Suprapubic skin (tissue), 3 donors: ENCODE measurements around the gene TMEM222.

ENCODE experiments used
- CTCF ChIP-seq, 2 donors: fragments of 200-600 bp in 1 of 2; fragments of 450-650 bp in 1 of 2; sonication (generic) in 1 of 2; IDR thresholded peaks; one replicate each; pipeline ENCODE4 v1.5.1; 2016 to 2019; ENCODE audit warnings: antibody characterized with exemption in 2 of 2, mild to moderate bottlenecking in 1 of 2, moderate library complexity in 1 of 2
- POLR2AphosphoS5 ChIP-seq, 3 donors: sonication (generic); formaldehyde crosslinking; IDR thresholded peaks; one replicate each; pipeline ENCODE4 v1.6.1; 2017; ENCODE audit warnings: antibody characterized with exemption in 3 of 3

- TF ChIP-seq CTCF (IDR thresholded peaks at IDR 0.05) (no peak), POLR2AphosphoS5 (IDR thresholded peaks at IDR 0.05) (no peak)
Measured at GRCh38 chr1:27318136-27318535, 3.8 kb upstream of the TMEM222 start.
